Keratinocyte (primary cell): Measurements from ENCODE around the gene GRB14. TPM values are rescaled to one million over a fixed set of nuclear protein-coding genes. Genes with fewer than 3 reads are reported as not detected.

Experiments used
- DNase-seq: peaks from one replicate; pipeline ENCODE4 v3.0.0-alpha.2; 2011; ENCODE audit warnings: low read depth, missing footprints, low spot score
- FAIRE-seq: peaks from 2 replicates; lab custom pipeline; 2011; peaks lifted over from hg19 to GRCh38; lab: Jason Lieb, UNC
- H2AFZ ChIP-seq: 2 replicates; pipeline ENCODE4 v1.6.0; 2012; ENCODE audit warnings: low read length, control low read depth, inconsistent platforms; ENCODE audit not compliant: control insufficient read depth
- H3K27ac ChIP-seq: 2 replicates; pipeline ENCODE4 v1.5.1; 2011; ENCODE audit warnings: low read length; ENCODE audit not compliant: control insufficient read depth, insufficient read depth
- H3K27me3 ChIP-seq: 3 replicates; pipeline ENCODE4 v1.6.0; 2011; ENCODE audit warnings: low read length; ENCODE audit not compliant: control insufficient read depth, insufficient read depth; ENCODE audit errors: extremely low read depth
- H3K36me3 ChIP-seq, 2 experiments: 2 replicates in 1 of 2; 3 replicates in 1 of 2; pipeline ENCODE4 v1.5.1; 2011; ENCODE audit warnings: low read length in 2 of 2, mild to moderate bottlenecking in 1 of 2; ENCODE audit not compliant: control insufficient read depth in 2 of 2, insufficient read depth in 2 of 2; ENCODE audit errors: extremely low read depth in 1 of 2
- H3K4me1 ChIP-seq: 3 replicates; pipeline ENCODE4 v1.5.1; 2011; ENCODE audit warnings: low read length; ENCODE audit not compliant: control insufficient read depth, insufficient read depth; ENCODE audit errors: extremely low read depth
- H3K4me2 ChIP-seq: 3 replicates; pipeline ENCODE4 v1.6.0; 2011; ENCODE audit warnings: low read depth, low read length; ENCODE audit not compliant: control insufficient read depth, insufficient read depth; ENCODE audit errors: extremely low read depth
- H3K4me3 ChIP-seq, 3 experiments: fragments of 200-600 bp in 1 of 3; sonication (generic) in 1 of 3; 2 replicates in 2 of 3; 3 replicates in 1 of 3; pipeline ENCODE4 v1.5.1; 2011 to 2016; ENCODE audit warnings: low read length in 3 of 3, mild to moderate bottlenecking in 3 of 3, control low read depth in 2 of 3, inconsistent platforms in 1 of 3, low read depth in 1 of 3, mixed read lengths in 1 of 3, mixed run types in 1 of 3, moderate library complexity in 1 of 3; ENCODE audit not compliant: control insufficient read depth in 2 of 3, insufficient read depth in 2 of 3; ENCODE audit errors: extremely low read depth in 1 of 3
- H3K79me2 ChIP-seq: 2 replicates; pipeline ENCODE4 v1.6.0; 2012; ENCODE audit warnings: low read length; ENCODE audit not compliant: control insufficient read depth, insufficient read depth
- H3K9ac ChIP-seq: 3 replicates; pipeline ENCODE4 v1.6.0; 2011; ENCODE audit warnings: low read length; ENCODE audit not compliant: control insufficient read depth, insufficient read depth; ENCODE audit errors: extremely low read depth
- H3K9me1 ChIP-seq: 3 replicates; pipeline ENCODE4 v1.6.0; 2011; ENCODE audit warnings: low read length; ENCODE audit not compliant: control insufficient read depth, insufficient read depth; ENCODE audit errors: extremely low read depth
- H3K9me3 ChIP-seq: 2 replicates; pipeline ENCODE4 v1.5.1; 2012; ENCODE audit warnings: low read depth, low read length; ENCODE audit not compliant: control insufficient read depth
- H4K20me1 ChIP-seq: 3 replicates; pipeline ENCODE4 v1.6.0; 2011; ENCODE audit warnings: low read length; ENCODE audit not compliant: control insufficient read depth, insufficient read depth; ENCODE audit errors: extremely low read depth
- EZH2 ChIP-seq: IDR thresholded peaks from one replicate; pipeline ENCODE4 v1.6.1; 2012; ENCODE audit warnings: inconsistent platforms, mild to moderate bottlenecking, low read length, moderate library complexity
- dilution Hi-C: fragments of 300-500 bp; cut with MboI; formaldehyde crosslinking; loops from one replicate; pipeline ENCODE4 v1.7.0; 2020; ENCODE audit warnings: low sequenced_read_pairs; ENCODE audit not compliant: extremely low pct_ligation_motif_present
- polyA plus RNA-seq, 5 experiments: library from polyadenylated mRNA; depleted of rRNA in 3 of 5; stranded (reverse) in 3 of 5; stranded (forward) in 1 of 5; unstranded in 1 of 5; fragments of >200 nt; gene quantifications; 1 replicate in 1 of 5; 2 replicates in 3 of 5; 3 replicates in 1 of 5; pipeline versions ENCODE4 v1.2.1 to v1.2.3, GENCODE V29; 2011 to 2012; ENCODE audit warnings: missing spikeins in 2 of 5, low read depth in 1 of 5, low replicate concordance in 1 of 5
- TF ChIP-seq, protein P1 (sequence below), 3 experiments: IDR thresholded peaks in 1 of 3; conservative IDR thresholded peaks in 1 of 3; optimal IDR thresholded peaks in 1 of 3; 2 replicates in 2 of 3; 3 replicates in 1 of 3; pipeline versions ENCODE3 to v1.5.1; 2011; ENCODE audit warnings: low read length in 3 of 3, mild to moderate bottlenecking in 3 of 3, moderate library complexity in 2 of 3, control low read depth in 1 of 3, inconsistent platforms in 1 of 3; ENCODE audit not compliant: insufficient read depth in 2 of 3; ENCODE audit errors: extremely low read depth in 1 of 3

The GRB14 gene
- polyA plus RNA-seq, 1 donor (not counting 4 experiments of a cell fraction or from before 2014, with no cell fraction given) = 4.2 TPM

DNA sequence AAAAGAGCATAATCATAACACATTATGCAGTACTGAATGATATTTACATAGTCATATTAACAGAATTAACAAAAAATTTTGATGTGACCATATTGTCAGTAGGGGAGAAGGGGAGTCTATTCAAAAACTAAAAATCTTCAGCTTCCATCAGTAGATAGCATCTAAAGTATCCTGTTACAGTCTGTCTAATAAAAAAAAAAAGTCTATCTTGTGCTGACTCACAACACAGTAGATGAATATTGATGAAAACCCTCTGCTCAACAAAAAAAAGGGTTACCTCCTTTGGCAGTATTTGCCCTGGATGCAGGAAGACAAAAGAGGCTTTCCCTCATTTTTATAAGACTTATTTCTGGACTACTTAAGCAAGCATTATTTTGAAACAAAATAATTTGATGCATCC is 27.3 kb downstream of the GRB14 start:
- no peak for FAIRE-seq
- Histone ChIP-seq H4K20me1 (no peaks in the 10 kb centered on the region), H3K27me3 (no peaks in the 10 kb centered on the region), H3K4me1 (no peaks in the 10 kb centered on the region), H3K27ac (no peak overlapping the region), H3K9ac (no peak overlapping the region), H3K4me2 (no peak overlapping the region), H3K9me3 (no peaks in the 10 kb centered on the region), H3K79me2 (no peaks in the 10 kb centered on the region), H3K9me1 (no peaks in the 10 kb centered on the region), H3K4me3 (no peak overlapping the region), H3K36me3 (no peaks in the 10 kb centered on the region), H2AFZ (no peak overlapping the region)
- TF ChIP-seq, protein P1, sequence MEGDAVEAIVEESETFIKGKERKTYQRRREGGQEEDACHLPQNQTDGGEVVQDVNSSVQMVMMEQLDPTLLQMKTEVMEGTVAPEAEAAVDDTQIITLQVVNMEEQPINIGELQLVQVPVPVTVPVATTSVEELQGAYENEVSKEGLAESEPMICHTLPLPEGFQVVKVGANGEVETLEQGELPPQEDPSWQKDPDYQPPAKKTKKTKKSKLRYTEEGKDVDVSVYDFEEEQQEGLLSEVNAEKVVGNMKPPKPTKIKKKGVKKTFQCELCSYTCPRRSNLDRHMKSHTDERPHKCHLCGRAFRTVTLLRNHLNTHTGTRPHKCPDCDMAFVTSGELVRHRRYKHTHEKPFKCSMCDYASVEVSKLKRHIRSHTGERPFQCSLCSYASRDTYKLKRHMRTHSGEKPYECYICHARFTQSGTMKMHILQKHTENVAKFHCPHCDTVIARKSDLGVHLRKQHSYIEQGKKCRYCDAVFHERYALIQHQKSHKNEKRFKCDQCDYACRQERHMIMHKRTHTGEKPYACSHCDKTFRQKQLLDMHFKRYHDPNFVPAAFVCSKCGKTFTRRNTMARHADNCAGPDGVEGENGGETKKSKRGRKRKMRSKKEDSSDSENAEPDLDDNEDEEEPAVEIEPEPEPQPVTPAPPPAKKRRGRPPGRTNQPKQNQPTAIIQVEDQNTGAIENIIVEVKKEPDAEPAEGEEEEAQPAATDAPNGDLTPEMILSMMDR (optimal IDR thresholded peaks at IDR 0.05 in 1 of 3, IDR thresholded peaks at IDR 0.05 in 1 of 3, conservative IDR thresholded peaks at IDR 0.05 in 1 of 3; ENCODE audit: extremely low read depth in 1 of 3, insufficient read depth in 2 of 3, low read length in 3 of 3) = no peak
- no peak for TF ChIP-seq EZH2
- dilution Hi-C loops = no loop called here
- DNase-seq = no peak

GRCh38 chr2:164593541-164593940 is 27.7 kb downstream of the GRB14 start:
- Histone ChIP-seq H3K9me1 (no peaks in the 10 kb centered on the region), H3K4me3 (no peak overlapping the region), H3K27ac (no peak overlapping the region), H3K79me2 (no peaks in the 10 kb centered on the region), H3K9me3 (no peaks in the 10 kb centered on the region), H3K27me3 (no peaks in the 10 kb centered on the region), H3K4me1 (no peaks in the 10 kb centered on the region), H2AFZ (no peak overlapping the region), H3K36me3 (no peaks in the 10 kb centered on the region), H3K9ac (no peak overlapping the region), H3K4me2 (no peak overlapping the region), H4K20me1 (no peaks in the 10 kb centered on the region)
- dilution Hi-C loops = no loop called here
- no peak for DNase-seq
- TF ChIP-seq, protein P1 (optimal IDR thresholded peaks at IDR 0.05 in 1 of 3, IDR thresholded peaks at IDR 0.05 in 1 of 3, conservative IDR thresholded peaks at IDR 0.05 in 1 of 3; ENCODE audit: extremely low read depth in 1 of 3, insufficient read depth in 2 of 3, low read length in 3 of 3) = no peak
- no peak for TF ChIP-seq EZH2
- FAIRE-seq = no peak
